HCT116 (cell line): Measurements from ENCODE around the gene TST. TPM values are rescaled to one million over a fixed set of nuclear protein-coding genes. Genes with fewer than 3 reads are reported as not detected.

Source experiments
- ATAC-seq: fragments of 200-7000 bp; cut with Tn5 transposase; 2 replicates; pipeline ENCODE4 v1.9.1; 2020; ENCODE audit warnings: mild to moderate bottlenecking, moderate library complexity
- BruUV-seq: library from RNA; stranded (reverse); fragments of 400-500 nt; replicated peaks from 2 replicates; lab custom pipeline; 2021; lab: Mats Ljungman, UMichigan
- CTCF ChIA-PET: fragments of 300-600 bp; sonication (Branson Sonifier 250); formaldehyde crosslinking; loops from one replicate; lab custom pipeline; 2021; ENCODE audit warnings: antibody characterized with exemption; lab: Charles Lee
- POLR2A ChIA-PET: fragments of 300-600, 350-600 bp; sonication (Branson Sonifier 250); formaldehyde crosslinking; loops from one replicate; lab custom pipeline; 2021; ENCODE audit warnings: antibody characterized with exemption; lab: Charles Lee
- RAD21 ChIA-PET, 2 experiments: fragments of 300-600 bp; sonication (Branson Sonifier 250); formaldehyde crosslinking; loops; one replicate each; lab custom pipeline; 2023; ENCODE audit warnings: low total read pairs in 2 of 2; ENCODE audit not compliant: uncharacterized antibody in 2 of 2, unreplicated experiment in 2 of 2, low non-redundant PET in 1 of 2; lab: Charles Lee
- DNase-seq: peaks from one replicate; pipeline ENCODE4 v3.0.0-alpha.2; 2010; ENCODE audit warnings: low read depth, low spot score
- H2AFZ ChIP-seq: fragments of 200-600 bp; shearing (Covaris generic), sonication (generic); 2 replicates; pipeline ENCODE4 v1.6.1; 2017; ENCODE audit warnings: low read depth, mixed run types, mixed read lengths, antibody characterized with exemption, low read length; ENCODE audit not compliant: poor library complexity, severe bottlenecking
- H3K27ac ChIP-seq: 2 replicates; pipeline ENCODE4 v1.5.1; 2012; ENCODE audit warnings: low read depth, low read length
- H3K27me3 ChIP-seq: fragments of 200-600 bp; sonication (generic); 2 replicates; pipeline ENCODE4 v1.6.1; 2016; ENCODE audit warnings: mixed run types, low read length, mixed read lengths; ENCODE audit not compliant: insufficient read depth
- H3K36me3 ChIP-seq, 2 experiments: fragments of 200-500 bp in 1 of 2; fragments of 200-600 bp in 1 of 2; sonication (Bioruptor generic) in 1 of 2; sonication (generic) in 1 of 2; 2 replicates each; pipeline versions ENCODE4 v1.5.1 to v1.6.1; 2014 to 2016; ENCODE audit warnings: low read length in 2 of 2, inconsistent platforms in 1 of 2, mixed read lengths in 1 of 2, mixed run types in 1 of 2; ENCODE audit not compliant: insufficient read depth in 2 of 2, control insufficient read depth in 1 of 2
- H3K4me1 ChIP-seq, 2 experiments: fragments of 200-600 bp in 1 of 2; sonication (generic) in 1 of 2; 2 replicates each; pipeline versions ENCODE4 v1.5.1 to v1.6.1; 2012 to 2017; ENCODE audit warnings: low read length in 2 of 2, inconsistent platforms in 1 of 2, mild to moderate bottlenecking in 1 of 2, mixed read lengths in 1 of 2, mixed run types in 1 of 2, moderate library complexity in 1 of 2; ENCODE audit not compliant: insufficient read depth in 2 of 2, control insufficient read depth in 1 of 2
- H3K4me2 ChIP-seq: fragments of 200-600 bp; sonication (generic); 2 replicates; pipeline ENCODE4 v1.6.1; 2017; ENCODE audit warnings: mixed run types, low read length, mixed read lengths
- H3K4me3 ChIP-seq, 2 experiments: fragments of 200-600 bp in 1 of 2; sonication (generic) in 1 of 2; replicated peaks in 1 of 2; 2 replicates each; pipeline ENCODE4 v1.5.1; 2011 to 2016; ENCODE audit warnings: low read length in 2 of 2, control low read depth in 1 of 2, low read depth in 1 of 2, mild to moderate bottlenecking in 1 of 2, mixed read lengths in 1 of 2, mixed run types in 1 of 2
- H3K79me2 ChIP-seq: fragments of 200-600 bp; sonication (generic); 2 replicates; pipeline ENCODE4 v1.6.1; 2017; ENCODE audit warnings: mild to moderate bottlenecking, mixed run types, low read length, moderate library complexity, mixed read lengths; ENCODE audit not compliant: insufficient read depth
- H3K9ac ChIP-seq: fragments of 200-600 bp; sonication (generic); 2 replicates; pipeline ENCODE4 v1.6.1; 2016; ENCODE audit warnings: low read length, mixed read lengths
- H3K9me2 ChIP-seq: fragments of 200-600 bp; sonication (generic), shearing (Covaris generic); 2 replicates; pipeline ENCODE4 v1.6.1; 2017; ENCODE audit warnings: mixed run types, mild to moderate bottlenecking, moderate library complexity; ENCODE audit not compliant: insufficient read depth
- H3K9me3 ChIP-seq, 2 experiments: fragments of 200-500 bp in 1 of 2; fragments of 200-600 bp in 1 of 2; sonication (Bioruptor generic) in 1 of 2; sonication (generic) in 1 of 2; 2 replicates each; pipeline ENCODE4 v1.6.1; 2014 to 2017; ENCODE audit warnings: low read length in 2 of 2, mixed read lengths in 2 of 2, inconsistent platforms in 1 of 2, low read depth in 1 of 2, mild to moderate bottlenecking in 1 of 2, mixed run types in 1 of 2, moderate library complexity in 1 of 2; ENCODE audit not compliant: control insufficient read depth in 1 of 2, insufficient read depth in 1 of 2
- H4K20me1 ChIP-seq: fragments of 200-600 bp; sonication (generic), shearing (Covaris generic); 2 replicates; pipeline ENCODE4 v1.6.1; 2017; ENCODE audit warnings: mixed run types, mild to moderate bottlenecking, moderate library complexity; ENCODE audit not compliant: insufficient read depth
- CBX3 ChIP-seq: IDR thresholded peaks from 2 replicates; pipeline ENCODE4 v1.6.1; 2012; ENCODE audit warnings: low read depth
- CEBPB ChIP-seq: IDR thresholded peaks from 2 replicates; pipeline ENCODE4 v1.6.1; 2012; ENCODE audit warnings: low read depth
- EGR1 ChIP-seq: IDR thresholded peaks from 2 replicates; pipeline ENCODE4 v1.6.1; 2012; ENCODE audit warnings: low read depth
- POLR2A ChIP-seq: IDR thresholded peaks from 2 replicates; pipeline ENCODE4 v1.7.0; 2011; ENCODE audit warnings: borderline replicate concordance; ENCODE audit not compliant: insufficient read depth, insufficient read length; ENCODE audit errors: extremely low read depth
- POLR2AphosphoS5 ChIP-seq: IDR thresholded peaks from 2 replicates; pipeline ENCODE4 v1.6.1; 2011; ENCODE audit warnings: mild to moderate bottlenecking, low read depth, low read length, moderate library complexity
- RAD21 ChIP-seq: IDR thresholded peaks from 2 replicates; pipeline ENCODE4 v1.6.1; 2012; ENCODE audit warnings: low read depth, mild to moderate bottlenecking
- SRF ChIP-seq: IDR thresholded peaks from 2 replicates; pipeline ENCODE4 v1.6.1; 2012; ENCODE audit warnings: low read depth
- TCF7L2 ChIP-seq: IDR thresholded peaks from 2 replicates; pipeline ENCODE4 v1.7.0; 2011; ENCODE audit warnings: borderline replicate concordance, inconsistent platforms; ENCODE audit not compliant: insufficient read depth, insufficient read length; ENCODE audit errors: extremely low read depth
- intact Hi-C: fragments of 100-400 bp; cut with micrococcal nuclease; formaldehyde crosslinking; loops from 2 replicates; pipeline ENCODE4 v1.10.0; 2022
- total RNA-seq: library from RNA; stranded (reverse); gene quantifications from one replicate; pipeline ENCODE4 v1.2.1, GENCODE V29; 2021; ENCODE audit not compliant: unreplicated experiment
- TF ChIP-seq, protein P1 (sequence below), 3 experiments: fragments of 200-600 bp in 1 of 3; sonication (generic) in 1 of 3; IDR thresholded peaks in 2 of 3; conservative IDR thresholded peaks in 1 of 3; 2 replicates each; pipeline ENCODE4 v1.5.1; 2012 to 2017; ENCODE audit warnings: low read depth in 2 of 3, low read length in 2 of 3, antibody characterized with exemption in 1 of 3, borderline replicate concordance in 1 of 3, control low read depth in 1 of 3, mild to moderate bottlenecking in 1 of 3, mixed read lengths in 1 of 3, mixed run types in 1 of 3, moderate library complexity in 1 of 3; ENCODE audit not compliant: insufficient read depth in 1 of 3
- TF ChIP-seq, protein P2 (sequence below): IDR thresholded peaks from 2 replicates; pipeline ENCODE4 v1.6.1; 2012

The TST gene
- total RNA-seq, 1 experiment from 2014 or later, result 32.1 TPM

DNA sequence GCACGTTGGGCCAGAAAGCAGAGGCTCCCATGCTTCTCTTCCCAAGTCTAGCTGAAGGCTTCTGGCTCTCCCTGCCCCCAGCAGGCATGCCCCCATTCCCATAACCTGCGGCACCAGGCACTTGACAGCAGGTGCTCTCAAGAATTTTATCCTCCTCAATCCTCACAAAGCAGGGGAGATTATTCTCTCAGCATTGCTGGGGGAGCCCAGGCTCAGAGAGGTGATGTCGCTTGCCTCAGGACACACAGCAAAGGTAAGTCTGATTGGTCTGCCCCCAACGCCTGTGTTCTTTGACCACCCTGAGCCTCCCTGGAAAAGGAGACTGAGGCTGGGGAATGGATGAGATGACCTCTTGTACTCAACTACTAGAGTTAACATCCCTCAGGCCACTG lies 4.8 kb downstream of the TST start:
- H3K4me3 ChIP-seq, result no peak overlapping the region
- no peak overlapping the region for H2AFZ ChIP-seq
- peaks cover 7 to 22% of the 10 kb centered on the region in 2 experiments; a peak in 2 of 4 replicates for H3K4me1 ChIP-seq
- ChIA-PET RAD21 (no interaction called here), POLR2A (no interaction called here)
- no peaks in the 10 kb centered on the region; the same call in 1 of the 2 replicates for H3K79me2 ChIP-seq
- DNase-seq, result no peak
- H3K4me2 ChIP-seq, result no peak overlapping the region
- no peaks in the 10 kb centered on the region for H3K9me2 ChIP-seq
- H3K9me3 ChIP-seq, result no peaks in the 10 kb centered on the region
- no peak overlapping the region for H3K9ac ChIP-seq
- no peaks in the 10 kb centered on the region for H3K27me3 ChIP-seq
- no peak for ATAC-seq
- BruUV-seq, result no TSS peak
- H4K20me1 ChIP-seq, result no peaks in the 10 kb centered on the region
- intact Hi-C loops, result no loop called here
- no peaks in the 10 kb centered on the region for H3K36me3 ChIP-seq
- TF ChIP-seq RAD21 (no peak), TCF7L2 (no peak), SRF (no peak), CEBPB (no peak), POLR2AphosphoS5 (no peak), CBX3 (no peak), POLR2A (no peak), EGR1 (no peak)
- TF ChIP-seq, protein P1, sequence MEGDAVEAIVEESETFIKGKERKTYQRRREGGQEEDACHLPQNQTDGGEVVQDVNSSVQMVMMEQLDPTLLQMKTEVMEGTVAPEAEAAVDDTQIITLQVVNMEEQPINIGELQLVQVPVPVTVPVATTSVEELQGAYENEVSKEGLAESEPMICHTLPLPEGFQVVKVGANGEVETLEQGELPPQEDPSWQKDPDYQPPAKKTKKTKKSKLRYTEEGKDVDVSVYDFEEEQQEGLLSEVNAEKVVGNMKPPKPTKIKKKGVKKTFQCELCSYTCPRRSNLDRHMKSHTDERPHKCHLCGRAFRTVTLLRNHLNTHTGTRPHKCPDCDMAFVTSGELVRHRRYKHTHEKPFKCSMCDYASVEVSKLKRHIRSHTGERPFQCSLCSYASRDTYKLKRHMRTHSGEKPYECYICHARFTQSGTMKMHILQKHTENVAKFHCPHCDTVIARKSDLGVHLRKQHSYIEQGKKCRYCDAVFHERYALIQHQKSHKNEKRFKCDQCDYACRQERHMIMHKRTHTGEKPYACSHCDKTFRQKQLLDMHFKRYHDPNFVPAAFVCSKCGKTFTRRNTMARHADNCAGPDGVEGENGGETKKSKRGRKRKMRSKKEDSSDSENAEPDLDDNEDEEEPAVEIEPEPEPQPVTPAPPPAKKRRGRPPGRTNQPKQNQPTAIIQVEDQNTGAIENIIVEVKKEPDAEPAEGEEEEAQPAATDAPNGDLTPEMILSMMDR (IDR thresholded peaks at IDR 0.05 in 2 of 3, conservative IDR thresholded peaks at IDR 0.05 in 1 of 3; ENCODE audit: borderline replicate concordance in 1 of 3, insufficient read depth in 1 of 3, low read depth in 2 of 3, low read length in 2 of 3), result no peak
- TF ChIP-seq, protein P2, sequence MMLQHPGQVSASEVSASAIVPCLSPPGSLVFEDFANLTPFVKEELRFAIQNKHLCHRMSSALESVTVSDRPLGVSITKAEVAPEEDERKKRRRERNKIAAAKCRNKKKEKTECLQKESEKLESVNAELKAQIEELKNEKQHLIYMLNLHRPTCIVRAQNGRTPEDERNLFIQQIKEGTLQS, result no peak
- TF ChIP-seq, all 23 proteins: peak for 0
- H3K27ac ChIP-seq, result no peak overlapping the region
- CTCF ChIA-PET, result no interaction called here
